Stimulated activated naive CD8-positive, alpha-beta T cell treated with anti-CD3 and anti-CD28 coated beads, Interleukin-15, Interleukin-2, amounts not matched to agents 100 U/mL and 50 U/mL, for 24 hours (primary cell): ENCODE results near the gene SUGT1.
A peak's percentile ranks its signal among the peaks of the same experiment; 100 is the strongest.
"Not testable (repeated sequence)": the region's sequence is repeated elsewhere in the genome, so short reads cannot be mapped to it uniquely, and the experiment has no call there.

Experiments
- ATAC-seq: fragments of 150-1000 bp; cut with Tn5 transposase; one replicate; pipeline ENCODE4 v1.10.0; 2021
- DNase-seq: peaks from one replicate; pipeline ENCODE4 v3.0.0; 2021

SUGT1 gene

DNA sequence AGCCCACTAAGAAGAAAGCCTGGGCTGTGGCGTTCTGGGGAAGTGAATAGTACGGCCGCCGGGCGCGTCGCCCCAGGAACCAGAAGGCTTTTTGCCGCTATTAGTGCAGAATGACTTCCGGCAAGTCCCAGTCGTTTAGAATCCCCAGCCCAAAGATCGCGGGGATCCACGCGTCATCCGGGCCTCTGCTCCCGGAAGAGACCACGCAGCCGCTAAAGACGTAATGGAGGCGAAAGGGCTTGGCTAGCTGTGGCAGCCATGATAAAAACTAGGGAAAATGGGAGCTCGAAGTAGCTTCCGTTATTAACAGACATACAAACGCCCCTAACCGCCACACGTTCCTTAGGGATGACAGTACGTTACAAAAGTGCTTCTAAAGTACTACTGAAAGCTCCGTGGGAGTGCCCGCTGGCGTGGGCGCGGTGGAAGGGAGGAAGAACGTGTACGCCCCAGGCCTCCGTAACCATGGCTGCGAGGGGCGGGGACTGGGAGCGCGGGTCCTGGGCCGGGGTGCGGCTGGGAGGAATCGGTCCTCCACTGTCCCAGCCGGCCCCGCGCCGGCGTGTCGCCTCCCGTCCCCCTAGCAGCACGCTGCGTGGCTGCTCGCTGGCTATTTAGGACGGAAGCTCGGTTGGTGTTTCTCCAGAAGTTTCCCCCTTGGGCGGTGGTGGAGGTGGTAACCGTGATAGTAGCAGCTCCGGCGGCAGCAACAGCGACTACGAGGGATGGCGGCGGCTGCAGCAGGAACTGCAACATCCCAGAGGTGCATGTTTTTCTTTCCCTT is at the start of gene SUGT1:
Gene SUGT1, plus strand, starts transcription at position 641 of the 784 bp plus-strand sequence. Its CDS starts 85 bp downstream, at position 726.
- DNase-seq, result peak; percentile 95
- ATAC-seq, result peak; percentile 99

DNA sequence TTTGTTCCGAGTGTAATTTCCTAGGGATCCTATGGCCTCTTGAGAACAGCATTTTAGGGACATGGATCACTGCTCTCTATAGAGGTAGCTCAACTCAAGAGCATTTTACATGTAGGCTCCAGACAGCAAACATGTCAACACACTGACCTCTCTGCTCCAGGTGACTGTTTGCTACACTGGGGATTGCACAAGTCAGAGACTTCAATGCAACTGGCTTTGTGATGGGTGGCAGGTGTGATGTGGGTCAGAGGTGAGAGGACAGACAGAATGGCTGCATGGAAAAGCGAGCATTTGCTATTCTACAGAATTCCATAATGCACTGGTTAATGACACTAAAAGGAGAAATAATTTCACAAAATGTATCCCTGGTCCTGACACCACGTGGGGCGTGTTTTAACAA is 49.3 kb upstream of the SUGT1 start:
- not testable (repeated sequence) for DNase-seq, ATAC-seq

DNA sequence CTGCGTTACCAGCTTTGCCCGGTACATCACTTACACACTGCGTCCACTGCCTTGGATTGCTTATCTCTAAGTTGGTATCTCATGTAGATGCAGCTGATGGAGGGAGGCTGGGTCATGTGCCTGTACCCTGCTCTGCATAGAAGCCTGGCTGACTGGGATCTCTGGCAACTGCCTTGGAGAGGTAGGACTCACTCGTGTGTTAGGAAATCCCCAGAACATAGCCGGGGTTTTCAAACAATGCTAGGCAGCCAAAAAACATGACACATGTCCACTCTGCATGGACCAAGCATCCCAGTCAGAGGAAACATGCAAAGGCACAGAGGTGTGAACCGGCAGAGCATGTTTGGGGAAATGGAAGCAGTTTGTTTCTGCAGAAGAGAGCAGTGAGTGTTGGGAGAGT is 46.5 kb upstream of the SUGT1 start:
- ATAC-seq, DNase-seq: not testable (repeated sequence)

DNA sequence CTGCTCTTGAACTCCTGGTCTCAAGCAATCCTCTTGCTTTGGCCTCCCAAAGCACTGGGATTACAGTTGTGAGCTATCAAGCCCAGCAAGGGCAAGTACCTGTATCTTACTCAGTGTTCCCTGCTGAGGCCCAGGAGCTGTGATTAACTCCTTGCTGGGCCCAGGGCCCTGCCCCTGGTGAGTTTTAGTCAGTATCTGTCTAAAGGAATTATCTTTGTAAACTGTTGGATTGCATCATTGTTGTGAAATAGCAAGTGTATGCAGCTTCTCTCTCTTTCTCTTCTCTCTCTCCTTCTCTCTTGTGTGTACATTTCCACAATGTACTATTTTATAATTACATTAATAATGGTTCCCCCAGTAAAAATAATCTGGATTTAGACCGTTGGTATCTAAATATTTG is 45.8 kb upstream of the SUGT1 start:
- ATAC-seq, DNase-seq: not testable (repeated sequence)

DNA sequence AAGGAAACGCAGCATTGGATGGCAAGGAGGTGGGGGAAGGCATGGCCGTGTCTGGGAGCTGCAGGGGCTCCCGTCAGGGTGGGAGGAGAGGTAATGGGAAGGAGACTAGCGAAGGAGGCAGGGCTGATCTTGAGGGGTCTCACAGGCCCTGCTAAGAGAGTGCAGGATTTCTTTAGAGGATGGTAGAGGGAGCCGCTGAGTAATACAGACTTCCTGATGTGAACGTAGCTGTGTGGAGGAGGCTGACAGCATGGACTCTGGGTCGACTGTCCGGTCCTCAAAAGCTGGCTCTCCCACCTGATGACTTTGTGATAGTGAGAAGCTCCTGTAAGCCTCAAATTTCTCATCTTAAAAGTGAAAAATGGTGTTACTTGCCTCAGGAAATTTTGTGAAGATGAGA is 44.5 kb upstream of the SUGT1 start:
- ATAC-seq, result not testable (repeated sequence)

DNA sequence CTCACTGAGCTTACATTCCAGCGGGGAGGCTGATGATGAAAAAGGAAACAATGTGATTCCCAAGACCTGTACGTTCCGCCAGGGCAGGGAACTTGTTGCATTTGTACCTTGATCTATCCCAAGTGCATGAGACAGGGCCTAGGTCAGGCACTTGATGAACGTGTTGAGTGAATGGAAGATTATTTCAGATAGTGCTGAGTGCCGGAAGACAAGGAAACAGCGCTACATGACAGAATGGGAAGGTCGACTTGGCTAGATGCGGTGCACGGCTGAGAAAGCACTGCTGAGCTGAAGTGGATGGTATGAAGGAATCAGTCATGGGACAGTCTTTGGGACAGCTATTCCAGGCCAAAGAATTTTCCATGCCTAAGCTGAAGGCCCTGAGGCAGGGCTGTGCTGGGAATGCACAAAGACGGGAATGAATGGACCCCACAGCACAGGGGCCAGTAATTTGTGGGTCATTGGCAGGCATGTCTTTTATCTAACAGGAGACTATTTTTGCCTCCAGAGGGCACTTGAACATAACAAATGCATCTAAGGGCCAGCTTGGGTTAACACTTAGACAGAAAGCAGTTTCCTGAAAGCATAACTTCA is 43.5 kb upstream of the SUGT1 start:
- DNase-seq, ATAC-seq: not testable (repeated sequence)

More for the DNA sequence above, 44.5 kb upstream of the SUGT1 start:
- not testable (repeated sequence) for DNase-seq

DNA sequence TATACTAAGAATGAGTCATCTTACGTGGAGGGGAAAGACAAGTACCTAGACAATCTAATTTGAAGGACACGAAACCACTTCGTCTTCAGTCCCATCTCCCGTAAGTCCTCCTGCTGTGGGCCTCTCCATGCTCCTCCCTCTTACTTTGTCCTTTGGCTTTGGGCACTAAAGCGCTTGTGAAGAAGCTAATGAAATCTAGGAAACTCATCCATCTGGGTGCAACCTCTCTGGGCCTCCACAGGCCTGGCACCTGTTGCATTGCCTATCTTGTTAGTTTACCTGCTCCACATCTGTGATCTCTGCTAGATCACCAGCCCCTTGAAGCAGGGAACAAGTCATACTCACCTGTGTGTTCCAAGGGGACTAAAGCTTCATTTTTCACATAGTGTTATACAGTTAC is 42.5 kb upstream of the SUGT1 start:
- DNase-seq, ATAC-seq: not testable (repeated sequence)

DNA sequence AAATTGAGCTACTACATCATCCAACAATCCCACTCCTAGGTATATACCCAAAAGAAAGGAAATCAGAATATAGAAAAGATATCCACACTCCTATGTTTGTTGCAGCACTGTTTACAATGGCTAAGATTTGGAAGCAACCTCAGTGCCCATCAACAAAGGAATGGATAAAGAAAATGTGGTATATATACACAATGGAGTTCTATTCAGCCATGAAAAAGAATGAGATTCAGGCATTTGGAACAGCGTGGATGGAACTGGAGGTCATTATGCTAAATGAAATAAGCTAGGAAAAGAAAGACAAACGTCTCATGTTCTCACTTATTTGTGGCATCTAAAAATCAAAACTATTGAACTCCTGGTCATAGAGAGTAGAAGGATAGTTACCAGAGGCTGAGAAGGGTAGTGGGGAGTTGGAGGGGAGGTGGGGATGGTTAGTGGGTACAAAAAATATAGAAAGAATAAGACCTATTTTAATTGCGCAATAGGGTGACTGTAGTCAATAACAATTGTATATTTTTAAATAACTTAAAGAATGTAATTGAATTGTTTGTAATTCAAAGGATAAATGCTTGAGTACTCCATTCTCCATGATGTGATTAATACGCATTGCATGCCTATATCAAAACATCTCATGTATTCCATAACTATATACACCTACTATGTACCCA is 37.4 kb upstream of the SUGT1 start:
- ATAC-seq (no peak), DNase-seq (no peak)

DNA sequence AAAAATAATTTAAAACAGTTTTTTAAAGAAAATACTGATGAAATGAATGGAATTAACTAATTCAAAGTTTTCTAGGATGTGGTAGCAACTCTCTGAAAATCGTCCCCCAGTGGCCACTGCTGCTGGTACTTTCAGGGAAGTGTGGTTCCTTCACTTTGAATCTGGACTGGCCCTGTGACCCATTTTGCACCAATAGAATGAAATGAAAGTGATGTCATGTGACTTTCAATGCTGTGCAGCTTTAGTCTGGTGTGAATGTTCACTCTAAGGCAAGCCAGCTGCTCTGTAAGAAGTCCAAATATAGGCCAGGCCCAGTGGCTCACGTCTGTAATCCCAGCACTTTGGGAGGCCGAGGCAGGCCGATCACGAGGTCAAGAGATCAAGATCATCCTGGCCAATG is 36.8 kb upstream of the SUGT1 start:
- no peak for ATAC-seq
- no peak for DNase-seq

DNA sequence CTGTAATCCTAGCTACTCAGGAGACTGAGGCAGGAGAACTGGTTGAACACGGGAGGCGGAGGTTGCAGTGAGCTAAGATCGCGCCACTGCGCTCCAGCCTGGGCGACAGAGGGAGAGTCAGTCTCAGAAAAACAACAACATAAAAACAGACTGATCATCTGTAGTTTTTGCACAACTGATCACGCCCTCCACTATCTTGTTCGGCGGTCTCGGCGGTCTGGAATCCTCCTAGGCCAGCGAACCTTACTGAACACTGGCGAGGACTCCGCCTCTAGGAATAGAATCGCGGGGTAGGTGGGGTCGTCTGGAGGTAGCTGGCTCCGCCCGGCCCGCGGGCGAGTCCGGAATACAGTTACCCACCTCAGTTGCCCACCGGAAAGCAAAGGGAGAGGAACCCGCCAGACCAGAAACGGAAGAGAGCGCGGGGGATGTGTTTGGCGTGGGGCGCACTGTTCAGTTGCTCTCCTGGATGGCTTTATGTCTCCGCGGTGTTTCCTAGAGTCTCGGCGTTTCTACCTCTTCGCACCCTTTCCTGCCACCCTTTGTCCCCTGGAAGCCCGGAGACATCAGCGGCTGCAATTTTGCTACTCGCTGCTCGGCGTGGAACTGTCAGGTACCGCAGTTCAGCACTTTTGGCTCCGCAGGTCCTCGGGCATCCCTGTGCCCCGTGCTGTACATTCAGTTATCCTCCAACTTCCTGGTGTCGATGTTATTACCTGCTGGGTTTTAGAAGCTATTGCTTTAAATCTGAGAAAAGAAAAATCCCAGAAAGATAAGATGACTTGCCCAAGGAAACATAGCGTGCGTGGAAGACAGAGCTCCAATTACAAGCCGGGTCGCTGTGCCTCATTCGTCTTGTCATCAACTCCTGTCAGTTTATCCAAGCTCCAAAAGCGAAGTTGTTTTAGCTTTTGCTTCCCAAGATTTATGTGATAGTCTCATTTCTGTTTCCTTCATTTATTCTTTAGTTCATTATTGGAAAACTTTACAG is 35.3 kb upstream of the SUGT1 start:
- peak; percentile 88 for DNase-seq
- peak; percentile 99 for ATAC-seq

DNA sequence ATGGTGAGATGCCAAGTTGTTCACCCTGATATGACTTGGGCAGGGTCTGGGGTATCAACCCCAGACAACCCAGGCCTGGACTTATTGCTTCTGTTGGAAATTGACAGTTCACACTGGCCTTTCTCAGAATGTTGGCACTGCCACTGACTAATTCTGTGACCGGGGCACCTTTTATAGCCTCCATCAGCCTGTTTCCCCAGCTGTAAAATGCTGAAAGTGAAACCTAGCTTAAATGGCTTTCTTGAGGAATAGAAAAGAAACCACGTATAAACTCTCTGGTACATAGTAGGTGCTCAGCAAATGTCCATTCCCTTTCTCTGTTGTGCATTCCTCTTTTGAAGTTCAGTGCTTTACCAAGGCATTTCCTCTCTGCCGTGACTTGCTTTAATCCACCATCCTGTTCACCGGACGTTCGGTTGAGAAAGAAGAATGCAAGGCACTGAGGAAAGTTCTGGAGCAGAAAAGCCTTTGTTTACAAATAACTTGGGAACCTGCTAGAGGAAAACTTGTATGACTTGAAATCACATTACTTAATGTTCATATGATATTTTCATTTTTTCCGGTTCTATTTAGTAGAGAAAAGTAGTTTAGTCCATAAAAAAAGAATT is 21.4 kb upstream of the SUGT1 start:
- not testable (repeated sequence) for DNase-seq, ATAC-seq

DNA sequence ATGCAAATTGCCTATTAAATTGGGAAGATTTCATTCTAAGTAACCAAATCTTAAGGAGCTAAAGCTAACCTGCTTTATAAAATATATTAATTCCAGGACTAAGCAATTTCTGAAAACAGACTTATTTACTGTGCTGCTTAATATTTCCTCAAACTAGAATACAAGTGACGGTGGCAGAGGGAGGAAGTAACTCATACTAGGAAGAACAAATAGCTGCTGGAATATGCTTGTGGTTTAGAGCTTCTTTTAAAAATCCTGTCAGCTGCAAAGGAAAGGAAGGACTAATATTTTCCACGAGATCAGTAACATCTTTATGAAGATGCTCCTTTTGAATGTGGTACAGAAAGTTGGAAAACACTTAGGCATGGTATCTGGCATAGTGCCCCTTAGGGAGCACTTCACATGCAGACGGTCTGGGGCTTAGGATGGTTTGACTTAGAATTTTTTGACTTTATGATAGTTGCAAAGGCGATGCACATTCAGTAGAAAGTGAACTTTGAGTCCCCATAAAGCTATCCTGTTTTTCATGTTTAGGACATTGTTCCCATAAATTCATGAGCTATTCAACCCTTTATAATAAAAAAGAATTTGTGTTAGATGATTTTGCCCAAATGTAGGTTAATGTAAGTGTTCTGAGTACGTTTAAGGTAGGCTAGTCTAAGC is 13.8 kb upstream of the SUGT1 start:
- ATAC-seq, result no peak
- DNase-seq, result no peak

DNA sequence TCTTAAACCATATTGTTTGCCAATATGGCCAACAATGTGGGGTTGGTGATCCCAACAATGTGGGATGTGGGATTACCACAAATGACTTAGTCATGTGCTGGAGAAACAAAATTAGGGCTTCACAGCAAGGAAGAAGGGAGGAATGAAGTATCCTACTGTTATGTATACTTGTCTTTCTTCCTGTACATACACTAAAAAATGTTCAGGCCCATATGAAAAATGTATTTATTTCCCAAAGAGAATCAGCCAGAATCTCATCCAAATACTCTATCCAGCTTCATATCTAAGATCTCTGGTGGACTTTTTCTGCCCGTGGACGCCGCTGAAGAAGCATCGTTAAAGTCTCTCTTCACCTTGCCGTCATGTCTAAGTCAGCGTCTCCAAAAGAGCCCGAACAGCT is 10.5 kb upstream of the SUGT1 start, which contains the start of gene HNRNPA1L2:
Gene HNRNPA1L2, plus strand, starts transcription at position 301 of the 400 bp plus-strand sequence. Its CDS starts 62 bp downstream, at position 363.
- DNase-seq (no peak), ATAC-seq (no peak)

DNA sequence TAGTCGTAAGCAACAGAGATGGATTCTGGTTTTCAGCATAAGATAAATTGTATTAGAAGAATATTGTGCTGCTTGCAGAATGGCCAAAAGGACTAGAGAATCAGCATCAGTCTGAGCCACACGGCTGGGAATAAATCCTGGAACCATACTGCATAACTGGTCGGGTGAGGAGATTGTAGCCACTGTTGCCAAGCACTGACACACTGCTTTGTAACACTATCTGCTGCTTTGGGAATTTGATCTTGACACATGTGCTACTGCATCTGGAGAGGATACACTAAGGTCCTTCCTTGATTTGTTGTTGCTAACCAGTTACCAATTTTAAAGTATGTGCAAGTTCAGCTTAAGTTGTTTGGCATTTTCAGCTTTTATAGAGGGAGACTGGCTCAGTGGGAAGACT is 8.5 kb upstream of the SUGT1 start:
- DNase-seq (no peak), ATAC-seq (no peak)

DNA sequence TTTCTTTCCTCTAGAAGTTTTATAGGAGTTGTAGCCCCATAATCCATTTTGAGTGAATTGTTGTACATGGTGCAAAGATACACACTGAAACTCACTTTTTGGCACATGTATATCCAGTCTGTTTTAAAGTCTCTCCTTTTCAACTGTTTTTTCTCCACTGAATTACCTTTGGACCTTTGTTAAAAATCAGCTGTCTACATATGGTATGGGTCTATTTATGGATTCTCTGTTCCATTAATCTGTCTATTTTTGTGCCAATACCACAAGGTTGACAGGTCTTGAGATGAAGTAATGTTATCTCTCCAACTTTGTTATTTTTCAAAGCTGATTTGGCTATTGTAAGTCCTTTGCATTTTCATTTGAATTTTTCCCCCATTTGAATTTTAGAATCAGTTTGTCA is 5.7 kb upstream of the SUGT1 start:
- ATAC-seq, result no peak
- DNase-seq, result no peak

DNA sequence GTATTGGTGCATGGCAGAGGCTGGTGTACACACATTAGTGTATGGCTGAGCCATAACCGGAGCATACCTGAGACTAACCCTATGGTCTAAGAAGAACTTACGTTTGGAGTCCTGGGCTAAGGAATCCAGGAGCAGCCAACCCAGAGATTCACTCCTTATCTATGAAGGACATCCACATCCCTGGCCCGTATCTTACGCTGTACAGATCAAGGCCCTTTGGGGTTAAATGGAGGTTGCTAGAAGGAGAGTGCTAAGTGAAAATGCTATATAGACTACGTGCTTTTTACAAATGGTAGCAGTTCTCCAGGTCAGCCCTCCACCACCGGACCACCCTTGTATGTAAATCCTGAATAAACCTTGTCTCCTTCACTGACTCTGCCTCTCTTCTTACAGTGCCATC is 1.9 kb upstream of the SUGT1 start:
- DNase-seq (no peak), ATAC-seq (no peak)

DNA sequence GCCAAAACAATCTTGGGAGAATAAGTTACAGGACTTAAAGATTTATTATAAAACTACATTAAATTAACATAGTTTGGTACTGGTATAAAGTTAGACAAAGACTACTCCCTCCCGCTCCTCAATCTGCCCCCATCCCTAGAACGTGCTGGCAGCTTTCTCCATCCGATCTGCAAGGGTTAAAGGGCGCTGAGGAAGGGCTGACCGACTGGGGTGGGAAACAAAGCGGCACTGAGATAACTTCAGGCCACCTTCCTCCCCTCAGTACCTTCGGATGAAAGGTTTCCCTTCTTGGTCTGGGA is 790 bp upstream of the SUGT1 start:
- peak; percentile 2 for ATAC-seq
- no peak for DNase-seq

DNA sequence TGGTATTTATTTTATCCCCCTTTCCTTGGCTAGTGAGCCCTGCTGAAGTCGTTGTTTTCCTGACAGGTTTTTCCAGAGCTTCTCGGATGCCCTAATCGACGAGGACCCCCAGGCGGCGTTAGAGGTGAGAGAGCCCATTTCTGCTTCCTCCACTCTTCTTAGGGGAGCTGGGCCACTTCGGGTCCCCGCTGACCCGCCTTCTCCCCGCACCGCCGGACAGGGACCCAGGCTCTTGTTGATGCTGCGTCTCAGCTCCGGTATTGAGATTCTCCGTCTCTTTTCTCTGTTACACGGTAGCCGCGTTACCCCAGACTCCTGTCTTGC is 306 bp downstream of the SUGT1 start:
- ATAC-seq, result peak; percentile 20
- DNase-seq, result no peak

DNA sequence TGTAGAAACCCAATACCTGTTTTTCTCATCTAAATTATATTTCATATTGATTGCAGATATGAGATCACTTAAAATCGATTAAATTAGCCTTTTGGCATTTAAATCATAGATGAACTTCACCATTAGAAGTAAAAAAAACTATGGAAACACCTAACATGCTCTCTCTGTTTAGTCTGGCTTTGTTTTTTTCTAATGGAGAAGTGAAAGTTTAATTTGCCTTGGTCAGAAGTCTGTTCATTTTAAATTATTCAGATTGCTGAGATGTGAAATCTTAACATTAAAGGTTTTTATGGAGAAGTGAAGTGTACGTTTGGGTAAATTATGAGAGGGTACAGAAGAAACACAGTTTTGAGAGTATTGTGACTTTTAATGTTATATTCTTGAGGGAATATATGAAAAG is 6.7 kb downstream of the SUGT1 start:
- ATAC-seq (no peak), DNase-seq (no peak)

DNA sequence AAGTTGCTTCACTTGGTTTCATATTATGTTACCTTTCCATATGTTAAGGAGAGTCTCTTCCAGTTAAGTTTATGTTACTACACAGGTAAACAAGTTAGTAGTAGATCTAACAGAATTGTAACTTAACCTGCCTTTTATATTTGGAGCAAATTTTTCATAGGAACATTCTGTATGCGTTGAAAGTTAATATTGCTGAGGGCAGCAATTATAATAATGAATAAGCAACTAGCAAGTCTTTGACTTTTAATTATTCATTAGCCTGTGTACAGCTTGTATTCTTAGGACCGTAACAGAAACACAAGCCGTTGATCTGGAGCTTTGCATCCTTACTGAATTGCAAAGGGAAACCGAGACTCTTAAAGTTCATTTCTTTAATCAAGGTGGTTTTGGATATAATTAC is 11.6 kb downstream of the SUGT1 start:
- ATAC-seq, result no peak

DNA sequence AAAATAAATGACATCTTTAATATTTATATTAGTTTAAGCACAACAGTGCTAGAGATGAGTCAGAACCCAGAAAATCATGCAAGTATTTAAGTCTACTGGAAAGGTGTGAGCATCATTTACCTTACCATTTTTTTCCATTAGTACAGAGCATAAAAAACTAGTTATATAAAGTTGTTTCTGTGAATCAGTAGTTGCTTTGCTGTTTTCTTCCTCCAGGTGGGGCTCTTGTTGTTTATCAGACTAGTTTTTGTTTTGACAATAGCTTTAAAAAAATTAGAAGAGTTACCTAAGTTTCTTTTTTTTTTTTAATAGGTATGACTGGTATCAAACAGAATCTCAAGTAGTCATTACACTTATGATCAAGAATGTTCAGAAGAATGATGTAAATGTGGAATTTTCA is 12.7 kb downstream of the SUGT1 start:
- DNase-seq (no peak), ATAC-seq (peak; percentile 43)

More for the DNA sequence above, 11.6 kb downstream of the SUGT1 start:
- DNase-seq, result no peak
